ENCODE measurements around the gene ITGA7. TPM values are rescaled to one million over a fixed set of nuclear protein-coding genes. Genes with fewer than 3 reads are reported as not detected.

The ITGA7 gene
- total RNA-seq, 2 donors from 2014 or later: 11.4 to 52.1 TPM

- TF ChIP-seq CTCF (IDR thresholded peaks at IDR 0.05) (no peak), POLR2A (IDR thresholded peaks at IDR 0.05) (no peak)
- intact Hi-C loops (cut with DNase I): no loop called here
- DNase-seq (no peak), ATAC-seq (no peak)
- no peak overlapping the region for H3K4me3 ChIP-seq
- no peaks in the 10 kb centered on the region for H3K27me3 ChIP-seq
- no peaks in the 10 kb centered on the region for H3K9me3 ChIP-seq
- no peaks in the 10 kb centered on the region for H3K36me3 ChIP-seq (replicated peaks in 1 of 2; ENCODE audit: insufficient read depth in 1 of 2, low read depth in 2 of 2)
- WGBS, 2 donors: 83 to 89% methylated on average over 10 to 12 of the region's 12 CpGs
- no peaks in the 10 kb centered on the region for H3K4me1 ChIP-seq
- H3K27ac ChIP-seq: no peak overlapping the region
Observed at GRCh38 chr12:55692631-55693322, 14.9 kb downstream of the ITGA7 start.

GRCh38 chr12:55688716-55689655 is 18.7 kb downstream of the ITGA7 start:
- Histone ChIP-seq H3K27ac (no peak overlapping the region), H3K4me1 (no peaks in the 10 kb centered on the region), H3K4me3 (no peak overlapping the region), H3K36me3 (replicated peaks in 1 of 2; ENCODE audit: insufficient read depth in 1 of 2, low read depth in 2 of 2) (no peaks in the 10 kb centered on the region), H3K9me3 (no peaks in the 10 kb centered on the region), H3K27me3 (no peaks in the 10 kb centered on the region)
- intact Hi-C loops (cut with DNase I): no loop called here
- TF ChIP-seq CTCF (IDR thresholded peaks at IDR 0.05) (no peak), POLR2A (IDR thresholded peaks at IDR 0.05) (no peak)
- WGBS, 2 donors: 82 to 85% methylated on average over 16 of the region's 16 CpGs
- ATAC-seq (no peak), DNase-seq (no peak)

GRCh38 chr12:55687746-55688145 is 20.0 kb downstream of the ITGA7 start:
- H3K27me3 ChIP-seq: no peaks in the 10 kb centered on the region
- intact Hi-C loops (cut with DNase I): no loop called here
- H3K4me3 ChIP-seq: no peak overlapping the region
- no peak overlapping the region for H3K27ac ChIP-seq
- DNase-seq: no peak
- H3K4me1 ChIP-seq: no peaks in the 10 kb centered on the region
- H3K9me3 ChIP-seq: no peaks in the 10 kb centered on the region
- no peak for ATAC-seq
- no peak for TF ChIP-seq POLR2A (IDR thresholded peaks at IDR 0.05)
- TF ChIP-seq CTCF (IDR thresholded peaks at IDR 0.05): no peak
- no peaks in the 10 kb centered on the region for H3K36me3 ChIP-seq (replicated peaks in 1 of 2; ENCODE audit: insufficient read depth in 1 of 2, low read depth in 2 of 2)

- intact Hi-C loops (cut with DNase I): no loop called here
- ATAC-seq: no peak
- Histone ChIP-seq H3K36me3 (replicated peaks in 1 of 2; ENCODE audit: insufficient read depth in 1 of 2, low read depth in 2 of 2) (no peaks in the 10 kb centered on the region), H3K4me1 (peaks cover 9% of the 10 kb centered on the region), H3K4me3 (no peak overlapping the region), H3K27me3 (no peaks in the 10 kb centered on the region), H3K27ac (no peak overlapping the region), H3K9me3 (no peaks in the 10 kb centered on the region)
- 83 to 84% methylated on average over 5 to 9 of the region's 9 CpGs for WGBS, 2 donors
- no peak for TF ChIP-seq CTCF (IDR thresholded peaks at IDR 0.05)
- no peak for TF ChIP-seq POLR2A (IDR thresholded peaks at IDR 0.05)
- no peak for DNase-seq
Observed at GRCh38 chr12:55686366-55687010, 21.2 kb downstream of the ITGA7 start.
